Neutrophil (primary cell): ENCODE measurements around the gene NMNAT2.

ENCODE experiments used
- H3K27ac ChIP-seq: fragments of 200-600 bp; sonication (generic); 2 replicates; pipeline ENCODE4 v1.5.1; 2016; ENCODE audit warnings: mild to moderate bottlenecking, moderate library complexity
- H3K27me3 ChIP-seq: fragments of 200-600 bp; sonication (generic); 2 replicates; pipeline ENCODE4 v1.6.0; 2016; ENCODE audit warnings: mild to moderate bottlenecking
- H3K36me3 ChIP-seq: fragments of 200-600 bp; sonication (generic); 2 replicates; pipeline ENCODE4 v1.5.1; 2017
- H3K4me1 ChIP-seq, 2 experiments: fragments of 200-600 bp in 1 of 2; sonication (generic) in 1 of 2; 1 replicate in 1 of 2; 2 replicates in 1 of 2; pipeline versions ENCODE4 v1.5.1 to v1.6.1; 2013 to 2016; ENCODE audit warnings: low read depth in 1 of 2, low read length in 1 of 2, mild to moderate bottlenecking in 1 of 2, moderate library complexity in 1 of 2; ENCODE audit not compliant: control insufficient read depth in 1 of 2, insufficient read depth in 1 of 2
- H3K4me3 ChIP-seq, 2 experiments: fragments of 200-600 bp in 1 of 2; sonication (generic) in 1 of 2; 1 replicate in 1 of 2; 2 replicates in 1 of 2; pipeline ENCODE4 v1.5.1; 2013 to 2016; ENCODE audit warnings: low read depth in 1 of 2, low read length in 1 of 2, mild to moderate bottlenecking in 1 of 2, moderate library complexity in 1 of 2
- H3K9me3 ChIP-seq: fragments of 200-600 bp; sonication (generic); 2 replicates; pipeline ENCODE4 v1.5.1; 2016
- CTCF ChIP-seq: fragments of 200-600 bp; sonication (generic); IDR thresholded peaks from 2 replicates; pipeline ENCODE4 v1.5.1; 2016; ENCODE audit warnings: antibody characterized with exemption

Gene NMNAT2

DNA sequence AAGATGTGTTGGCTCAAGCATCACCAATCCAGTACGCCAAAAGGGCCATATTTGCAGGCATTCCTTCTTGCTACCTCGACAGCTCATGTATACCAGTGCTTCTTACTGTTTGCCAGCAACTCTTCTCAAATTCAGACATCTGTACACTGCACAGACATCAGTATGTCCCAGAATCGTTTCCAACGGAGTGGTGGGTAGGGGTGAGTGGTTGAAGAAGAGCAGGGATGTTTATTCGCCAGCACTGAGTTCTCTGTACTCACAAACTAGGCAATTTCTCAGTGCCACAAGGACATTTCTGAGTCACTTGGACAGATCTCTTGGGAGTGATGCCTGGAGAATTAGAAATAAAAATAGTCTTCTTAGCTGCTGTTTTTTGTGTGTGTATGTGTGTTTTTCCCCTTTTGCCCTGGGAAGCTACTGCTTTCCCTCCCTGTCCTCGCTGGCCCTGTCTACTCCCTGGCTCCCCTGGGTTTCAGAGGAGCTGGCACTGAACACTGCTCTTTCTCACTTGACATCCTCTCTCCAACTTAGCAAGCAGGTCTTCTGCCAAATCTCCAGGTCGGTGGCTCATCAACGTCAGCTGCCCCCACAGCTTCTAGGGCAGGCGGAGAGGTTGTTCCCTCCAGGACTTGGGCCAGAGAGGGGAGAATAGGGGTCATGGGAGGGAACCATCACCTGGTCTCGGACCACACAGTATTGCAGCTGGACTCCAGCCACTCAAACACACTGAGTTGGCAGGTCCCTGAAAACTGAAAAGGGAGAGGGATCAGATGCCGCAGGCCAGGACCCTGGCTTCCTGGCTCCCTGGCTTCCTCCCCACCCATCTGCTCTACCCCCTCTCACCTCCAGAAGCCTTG, 90.5 kb downstream of the NMNAT2 start:
- TF ChIP-seq CTCF, result no peak
- Histone ChIP-seq H3K4me3 (no peak overlapping the region), H3K27ac (no peak overlapping the region), H3K36me3 (no peaks in the 10 kb centered on the region), H3K27me3 (peaks cover 65% of the 10 kb centered on the region), H3K4me1 (no peaks in the 10 kb centered on the region), H3K9me3 (no peaks in the 10 kb centered on the region)

DNA sequence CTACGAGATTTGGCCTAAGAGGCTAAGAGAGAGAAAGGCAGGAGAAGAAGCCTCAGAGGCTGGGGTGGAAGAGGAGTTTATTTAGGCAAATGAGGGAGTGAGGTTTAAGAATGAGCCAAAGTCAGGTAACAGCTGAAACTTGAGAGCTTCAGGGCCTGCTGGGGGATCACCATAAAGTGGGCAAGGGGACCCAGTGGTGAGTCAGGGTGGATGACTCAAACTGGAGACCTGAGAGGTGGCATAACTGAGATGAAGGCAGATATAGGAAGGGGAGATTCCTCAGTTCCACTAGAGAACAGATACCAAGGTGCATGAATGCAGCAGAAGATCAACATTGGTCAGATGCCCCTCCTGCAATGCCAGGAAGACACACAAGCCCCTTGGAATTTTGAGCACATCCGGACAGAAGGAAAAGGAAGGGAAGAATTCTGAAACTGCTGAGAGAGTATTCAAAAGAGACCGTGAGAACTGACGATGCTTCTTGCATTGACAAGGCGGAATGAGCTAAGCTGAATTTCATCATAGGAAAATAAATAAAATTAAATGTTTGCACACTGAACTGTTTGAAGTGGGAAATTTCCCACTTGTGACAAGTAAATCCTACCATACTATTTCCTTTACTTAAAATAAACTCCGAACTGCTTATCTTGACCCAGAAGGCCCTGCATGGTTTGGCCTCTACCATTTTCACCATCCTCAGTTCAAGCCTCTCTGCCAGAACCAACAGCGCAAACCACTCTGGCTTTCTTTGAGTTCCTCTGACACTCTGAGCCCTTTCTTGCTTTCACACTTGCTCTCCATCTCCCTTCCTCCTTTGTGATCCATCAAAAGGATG, 94.1 kb downstream of the NMNAT2 start:
- H3K4me1 ChIP-seq, result no peaks in the 10 kb centered on the region
- H3K4me3 ChIP-seq, result no peak overlapping the region
- no peaks in the 10 kb centered on the region for H3K36me3 ChIP-seq
- no peak overlapping the region for H3K27ac ChIP-seq
- no peak for TF ChIP-seq CTCF
- no peaks in the 10 kb centered on the region for H3K9me3 ChIP-seq
- peaks cover 42% of the 10 kb centered on the region for H3K27me3 ChIP-seq

DNA sequence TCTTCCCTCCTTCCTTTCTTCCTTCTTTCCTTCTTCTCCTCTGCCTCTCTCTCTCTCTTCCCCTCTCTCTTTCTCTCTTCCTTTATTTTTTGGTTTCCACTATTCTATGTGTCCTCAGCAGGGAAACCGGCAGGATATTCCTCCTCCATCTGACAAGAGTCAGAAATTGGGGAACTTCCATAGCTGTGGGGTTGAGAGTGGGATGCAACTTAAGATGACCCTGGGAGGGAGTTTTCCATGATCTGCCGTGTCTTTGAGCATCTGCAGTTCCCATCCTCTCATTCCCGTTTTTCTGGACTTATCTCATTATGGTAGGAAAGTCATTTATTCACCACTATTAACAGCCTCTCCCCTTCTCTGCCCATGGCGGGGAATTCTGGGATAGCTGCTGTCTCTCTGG, 98.6 kb downstream of the NMNAT2 start:
- no peak overlapping the region for H3K27ac ChIP-seq
- TF ChIP-seq CTCF, result no peak
- H3K9me3 ChIP-seq, result no peaks in the 10 kb centered on the region
- H3K27me3 ChIP-seq, result peaks cover 13% of the 10 kb centered on the region
- no peaks in the 10 kb centered on the region for H3K36me3 ChIP-seq
- no peaks in the 10 kb centered on the region for H3K4me1 ChIP-seq
- H3K4me3 ChIP-seq, result no peak overlapping the region

DNA sequence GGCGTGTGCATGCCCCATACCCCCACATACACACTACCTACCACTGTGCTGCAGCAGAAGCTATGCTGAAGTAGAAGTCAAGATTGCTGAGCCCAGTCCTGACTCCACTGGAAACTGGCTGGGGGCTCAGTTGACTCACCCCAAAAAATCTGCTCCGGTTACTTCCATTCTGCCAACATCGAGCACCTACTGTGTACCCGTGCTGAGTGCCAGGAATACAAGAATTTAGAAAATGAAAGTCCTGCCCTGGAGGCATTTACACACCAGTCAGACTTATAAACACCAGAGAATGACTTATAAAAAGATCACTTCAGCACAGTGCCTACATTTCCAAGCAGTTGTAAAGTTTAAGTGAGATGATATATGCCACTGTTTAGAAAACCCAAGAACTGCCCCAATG, 99.1 kb downstream of the NMNAT2 start:
- Histone ChIP-seq H3K27me3 (peaks cover 17% of the 10 kb centered on the region), H3K9me3 (no peaks in the 10 kb centered on the region), H3K27ac (no peak overlapping the region), H3K4me3 (no peak overlapping the region), H3K36me3 (no peaks in the 10 kb centered on the region), H3K4me1 (no peaks in the 10 kb centered on the region)
- no peak for TF ChIP-seq CTCF

GRCh38 chr1:183318433-183318832, 99.7 kb downstream of the NMNAT2 start:
- Histone ChIP-seq H3K4me3 (no peak overlapping the region), H3K36me3 (no peaks in the 10 kb centered on the region), H3K4me1 (no peaks in the 10 kb centered on the region), H3K27me3 (peaks cover 18% of the 10 kb centered on the region), H3K9me3 (no peaks in the 10 kb centered on the region), H3K27ac (no peak overlapping the region)
- no peak for TF ChIP-seq CTCF
